HepG2 (cell line): Measurements from ENCODE around the gene CD46. TPM values are rescaled to one million over a fixed set of nuclear protein-coding genes. Genes with fewer than 3 reads are reported as not detected.

Experiments
- ATAC-seq: fragments of 200-7000 bp; cut with Tn5 transposase; 3 replicates; pipeline ENCODE4 v1.9.1; 2020; ENCODE audit warnings: mild to moderate bottlenecking, moderate library complexity
- BruUV-seq: library from RNA; stranded (reverse); fragments of 400-500 nt; replicated peaks from 2 replicates; lab custom pipeline; 2021; lab: Mats Ljungman, UMichigan
- CTCF ChIA-PET: fragments of 300-600 bp; formaldehyde crosslinking; extraction: SDS; loops from one replicate; lab custom pipeline; 2021; ENCODE audit warnings: low total read pairs, inconsistent platforms, low intra/inter-chr PET ratio; lab: Yijun Ruan, JAX
- POLR2A ChIA-PET: fragments of 350-600 bp; sonication (Branson Sonifier 250); formaldehyde crosslinking; loops from one replicate; lab custom pipeline; 2020; ENCODE audit warnings: antibody characterized with exemption, inconsistent platforms; lab: Yijun Ruan, JAX
- DNase-seq: peaks from one replicate; pipeline ENCODE4 v3.0.0-alpha.2; 2015; ENCODE audit warnings: low spot score
- FAIRE-seq: peaks from 3 replicates; lab custom pipeline; 2011; peaks lifted over from hg19 to GRCh38; lab: Jason Lieb, UNC
- H2AFZ ChIP-seq: one replicate; pipeline ENCODE4 v1.6.1; 2011; ENCODE audit warnings: low read length, inconsistent platforms
- H3K27ac ChIP-seq: fragments of 300-600 bp; 3 replicates; pipeline ENCODE4 v1.8.0; 2011; ENCODE audit warnings: mixed run types, mild to moderate bottlenecking, mixed read lengths, low read length, inconsistent platforms; ENCODE audit not compliant: insufficient read depth; ENCODE audit errors: extremely low read length
- H3K27me3 ChIP-seq, 2 experiments: fragments of 200-600 bp in 1 of 2; 2 replicates in 1 of 2; 3 replicates in 1 of 2; pipeline versions ENCODE4 v1.6.0 to v1.8.0; 2011; ENCODE audit warnings: low read length in 2 of 2, mild to moderate bottlenecking in 2 of 2, moderate library complexity in 2 of 2, inconsistent platforms in 1 of 2; ENCODE audit not compliant: insufficient read depth in 2 of 2, control insufficient read depth in 1 of 2
- H3K36me3 ChIP-seq, 2 experiments: fragments of 200-600 bp in 1 of 2; replicated peaks in 1 of 2; 2 replicates in 1 of 2; 3 replicates in 1 of 2; pipeline versions ENCODE4 v1.5.1 to v1.8.0; 2011; ENCODE audit warnings: low read length in 2 of 2, inconsistent platforms in 1 of 2; ENCODE audit not compliant: insufficient read depth in 2 of 2, control insufficient read depth in 1 of 2
- H3K4me1 ChIP-seq: 2 replicates; pipeline ENCODE4 v1.5.1; 2012; ENCODE audit warnings: low read length, inconsistent platforms; ENCODE audit not compliant: insufficient read depth
- H3K4me2 ChIP-seq: 2 replicates; pipeline ENCODE4 v1.6.0; 2011; ENCODE audit warnings: low read depth, low read length, inconsistent platforms
- H3K4me3 ChIP-seq, 3 experiments: fragments of 200-600 bp in 1 of 3; sonication (generic), shearing (Covaris generic) in 1 of 3; replicated peaks in 1 of 3; 2 replicates each; pipeline ENCODE4 v1.5.1; 2011 to 2016; ENCODE audit warnings: low read length in 3 of 3, inconsistent platforms in 2 of 3, low read depth in 2 of 3, mild to moderate bottlenecking in 2 of 3, control low read depth in 1 of 3, mixed read lengths in 1 of 3; ENCODE audit not compliant: insufficient read depth in 1 of 3
- H3K79me2 ChIP-seq: one replicate; pipeline ENCODE4 v1.6.1; 2011; ENCODE audit warnings: low read length, inconsistent platforms; ENCODE audit not compliant: insufficient read depth
- H3K9ac ChIP-seq: 2 replicates; pipeline ENCODE4 v1.6.0; 2011; ENCODE audit warnings: mild to moderate bottlenecking, low read depth, low read length, inconsistent platforms; ENCODE audit not compliant: insufficient read depth
- H3K9me3 ChIP-seq: 2 replicates; pipeline ENCODE4 v1.5.1; 2012; ENCODE audit warnings: mild to moderate bottlenecking, low read length
- H4K20me1 ChIP-seq: 2 replicates; pipeline ENCODE4 v1.6.0; 2011; ENCODE audit warnings: inconsistent platforms, mild to moderate bottlenecking, low read length, moderate library complexity; ENCODE audit not compliant: insufficient read depth
- BRCA1 ChIP-seq: sonication (generic); formaldehyde crosslinking; IDR thresholded peaks from 2 replicates; pipeline ENCODE4 v1.4.0; 2020; ENCODE audit warnings: missing genetic modification reagents
- CREB1 ChIP-seq, 2 experiments: fragments of 450-650 bp in 1 of 2; IDR thresholded peaks; 2 replicates each; pipeline ENCODE4 v1.6.1; 2016 to 2017; ENCODE audit warnings: control low read depth in 1 of 2, mild to moderate bottlenecking in 1 of 2, missing compliant biosample characterization in 1 of 2, missing genetic modification characterization in 1 of 2
- FOSL2 ChIP-seq: sonication (generic); formaldehyde crosslinking; IDR thresholded peaks from 2 replicates; pipeline ENCODE4 v1.4.0; 2020; ENCODE audit warnings: missing genetic modification reagents
- IRX3 ChIP-seq: sonication (generic); formaldehyde crosslinking; IDR thresholded peaks from 2 replicates; pipeline ENCODE4 v1.8.1; 2023; ENCODE audit warnings: mild to moderate bottlenecking, low read depth, missing genetic modification reagents, borderline replicate concordance
- KLF16 ChIP-seq, 2 experiments: sonication (generic) in 1 of 2; formaldehyde crosslinking in 1 of 2; IDR thresholded peaks; 2 replicates each; pipeline versions ENCODE4 v1.6.1 to v1.8.0; 2016 to 2023; ENCODE audit warnings: missing genetic modification reagents in 2 of 2, missing compliant biosample characterization in 1 of 2
- MIXL1 ChIP-seq: IDR thresholded peaks from 2 replicates; pipeline ENCODE4 v1.6.1; 2016
- TP53 ChIP-seq: sonication (generic); formaldehyde crosslinking; conservative IDR thresholded peaks from 2 replicates; pipeline ENCODE4 v1.4.0; 2020; ENCODE audit warnings: missing genetic modification reagents
- ZBED4 ChIP-seq: sonication (generic); formaldehyde crosslinking; IDR thresholded peaks from 2 replicates; pipeline ENCODE4 v1.4.0; 2020; ENCODE audit warnings: missing genetic modification reagents, borderline replicate concordance
- ZBTB39 ChIP-seq: sonication (generic); formaldehyde crosslinking; IDR thresholded peaks from 2 replicates; pipeline ENCODE4 v1.5.0; 2020; ENCODE audit warnings: missing genetic modification reagents
- ZBTB43 ChIP-seq: sonication (generic); formaldehyde crosslinking; conservative IDR thresholded peaks from 2 replicates; pipeline ENCODE4 v1.4.0; 2020; ENCODE audit warnings: missing genetic modification reagents
- ZNF292 ChIP-seq: sonication (generic); formaldehyde crosslinking; IDR thresholded peaks from 2 replicates; pipeline ENCODE4 v1.8.1; 2022; ENCODE audit warnings: mild to moderate bottlenecking, low read depth, missing genetic modification reagents, borderline replicate concordance
- ZNF616 ChIP-seq: sonication (generic); formaldehyde crosslinking; IDR thresholded peaks from 2 replicates; pipeline ENCODE4 v1.5.0; 2020; ENCODE audit warnings: low read depth, mild to moderate bottlenecking, missing genetic modification reagents
- ZNF691 ChIP-seq: sonication (generic); formaldehyde crosslinking; IDR thresholded peaks from 2 replicates; pipeline ENCODE4 v1.4.0; 2020; ENCODE audit warnings: missing genetic modification reagents, low read depth, mild to moderate bottlenecking, borderline replicate concordance
- ZNF788 ChIP-seq: sonication (generic); formaldehyde crosslinking; IDR thresholded peaks from 2 replicates; pipeline ENCODE4 v1.5.0; 2020; ENCODE audit warnings: mild to moderate bottlenecking, missing genetic modification reagents, borderline replicate concordance
- WGBS: methylation state at CpG from one replicate; pipeline ENCODE4 v1.1.6; 2017; ENCODE audit warnings: low lambda C conversion rate; 5-methylcytosine and 5-hydroxymethylcytosine counted together
- in situ Hi-C: cut with HindIII; loops from 2 replicates; pipeline ENCODE4 v1.10.0; 2017; ENCODE audit warnings: low pct_unique_long_range_greater_than_20kb; ENCODE audit not compliant: extremely low pct_ligation_motif_present
- intact Hi-C: fragments of 100-400 bp; cut with micrococcal nuclease; formaldehyde crosslinking; loops from one replicate; pipeline ENCODE4 v1.10.0; 2022; ENCODE audit not compliant: unreplicated experiment
- polyA plus RNA-seq, 8 experiments: library from polyadenylated mRNA; depleted of rRNA in 3 of 8; stranded (reverse) in 7 of 8; unstranded in 1 of 8; fragments of >200 nt; fragmentation: Illumina TruSeq in 4 of 8; extraction: Trizol in 4 of 8; gene quantifications; 2 replicates each; pipeline versions ENCODE4 v1.2.1 to v1.2.3, GENCODE V29; 2011 to 2016; ENCODE audit warnings: low read depth in 4 of 8, missing spikeins in 1 of 8, mixed read lengths in 1 of 8; ENCODE audit not compliant: insufficient read depth in 1 of 8
- total RNA-seq, 5 experiments: library from RNA; depleted of rRNA; stranded (reverse); fragments of >200 nt; fragmentation: Illumina TruSeq; extraction: Trizol; gene quantifications; 2 replicates each; pipeline ENCODE4 v1.2.3, GENCODE V29; 2016; ENCODE audit warnings: low read depth in 1 of 5

The CD46 gene
- total and polyA plus RNA-seq, 2 of the 13 experiments (the other 11 are each of a cell fraction or from before 2014, with no cell fraction given) = 130 to 277 TPM

GRCh38 chr1:207823880-207824566 is 72.2 kb downstream of the CD46 start:
- CTCF ChIA-PET = no interaction called here
- H3K4me1 ChIP-seq = peaks cover 63% of the 10 kb centered on the region
- WGBS = 19% methylated on average over 9 of the region's 9 CpGs
- in situ Hi-C loops = no loop called here
- H3K27me3 ChIP-seq = no peaks in the 10 kb centered on the region; a peak in 2 of 5 replicates
- ATAC-seq (peak; percentile 64), FAIRE-seq (peak; percentile 85), DNase-seq (peak; percentile 86)
- H3K79me2 ChIP-seq = peaks cover 36% of the 10 kb centered on the region
- H3K9me3 ChIP-seq = no peaks in the 10 kb centered on the region
- H3K4me2 ChIP-seq = peak overlapping the region; percentile 91
- BruUV-seq = no TSS peak
- H3K27ac ChIP-seq = peak overlapping the region; percentile 31
- peak overlapping the region; percentile 32 to 62 (median 35); a peak in 5 of 6 replicates for H3K4me3 ChIP-seq
- H4K20me1 ChIP-seq = no peaks in the 10 kb centered on the region
- peak overlapping the region; percentile 48 for H3K9ac ChIP-seq
- H2AFZ ChIP-seq = peak overlapping the region; percentile 23
- intact Hi-C loops = no loop called here
- H3K36me3 ChIP-seq = peaks cover 0 to 10% of the 10 kb centered on the region in 2 experiments; a peak in 4 of 5 replicates
- POLR2A ChIA-PET = interaction anchor here (1.0 kb wide), 1 partner anchor 72 kb away, joined by 3 read pairs; no protein-coding TSS in a partner anchor
- TF ChIP-seq CREB1 (IDR thresholded peaks at IDR 0.05) = peak; percentile 82
- TF ChIP-seq CREB1 (CRISPR knock-in tag; IDR thresholded peaks at IDR 0.05) = peak; percentile 85
- TF ChIP-seq ZBTB43 (CRISPR knock-in tag) = no peak
- peak; percentile 86; the same call in 1 of the 2 replicates for TF ChIP-seq ZNF292 (CRISPR knock-in tag)
- TF ChIP-seq KLF16 (CRISPR knock-in tag; IDR thresholded peaks at IDR 0.05) = no peak
- no peak for TF ChIP-seq TP53 (CRISPR knock-in tag)
- 0 out of 2 replicates have a peak, but pooled peaks have one; percentile 32 for TF ChIP-seq ZNF616 (CRISPR knock-in tag)
- TF ChIP-seq FOSL2 (CRISPR knock-in tag) = peak; percentile 53
- TF ChIP-seq ZBTB39 (CRISPR knock-in tag) = no peak
- 0 out of 2 replicates have a peak, but pooled peaks have one; percentile 47 for TF ChIP-seq ZNF788
- no peak for TF ChIP-seq MIXL1 (CRISPR knock-in tag)
- no peak for TF ChIP-seq BRCA1 (CRISPR knock-in tag)
- TF ChIP-seq ZNF691 (CRISPR knock-in tag) = peak; percentile 75; the same call in 1 of the 2 replicates
- no peak for TF ChIP-seq IRX3 (CRISPR knock-in tag)
- no peak for TF ChIP-seq ZBED4
